Trophoblast cell (in vitro differentiated cells and primary cell): ENCODE data around the gene ADH4.

Source experiments
- DNase-seq, 2 donors: peaks; one replicate each; pipeline ENCODE4 v3.0.0-alpha.2; 2016
- H2AFZ ChIP-seq: 2 replicates; pipeline ENCODE4 v1.6.1; 2013; ENCODE audit warnings: low read length, moderate library complexity, mild to moderate bottlenecking; ENCODE audit not compliant: insufficient read depth, poor library complexity
- H2AK5ac ChIP-seq: 2 replicates; pipeline ENCODE4 v1.6.1; 2013; ENCODE audit warnings: mild to moderate bottlenecking, low read length
- H2BK120ac ChIP-seq: 2 replicates; pipeline ENCODE4 v1.6.1; 2013; ENCODE audit warnings: low read length, mild to moderate bottlenecking, moderate library complexity; ENCODE audit not compliant: insufficient read depth, poor library complexity
- H2BK12ac ChIP-seq: 2 replicates; pipeline ENCODE4 v1.6.1; 2013; ENCODE audit warnings: mild to moderate bottlenecking, low read length, moderate library complexity
- H2BK5ac ChIP-seq: 2 replicates; pipeline ENCODE4 v1.6.1; 2013; ENCODE audit warnings: low read length, low read depth, moderate library complexity, mild to moderate bottlenecking; ENCODE audit not compliant: poor library complexity
- H3K14ac ChIP-seq: 2 replicates; pipeline ENCODE4 v1.6.1; 2013; ENCODE audit warnings: mild to moderate bottlenecking, low read length
- H3K18ac ChIP-seq: 2 replicates; pipeline ENCODE4 v1.6.1; 2013; ENCODE audit warnings: mild to moderate bottlenecking, low read length
- H3K23ac ChIP-seq: 2 replicates; pipeline ENCODE4 v1.6.1; 2013; ENCODE audit warnings: low read length
- H3K27ac ChIP-seq: 2 replicates; pipeline ENCODE4 v1.5.1; 2013; ENCODE audit warnings: low read depth, mild to moderate bottlenecking, inconsistent platforms, low read length, moderate library complexity
- H3K27me3 ChIP-seq: 2 replicates; pipeline ENCODE4 v1.6.1; 2013; ENCODE audit warnings: inconsistent platforms, mild to moderate bottlenecking, low read length, moderate library complexity; ENCODE audit not compliant: insufficient read depth
- H3K36me3 ChIP-seq, 2 experiments: 1 replicate in 1 of 2; 2 replicates in 1 of 2; pipeline ENCODE4 v1.6.1; 2013; ENCODE audit warnings: low read length in 2 of 2, mild to moderate bottlenecking in 2 of 2, moderate library complexity in 1 of 2; ENCODE audit not compliant: insufficient read depth in 2 of 2, control insufficient read depth in 1 of 2
- H3K4ac ChIP-seq: 2 replicates; pipeline ENCODE4 v1.6.1; 2013; ENCODE audit warnings: low read depth, mild to moderate bottlenecking, low read length, moderate library complexity
- H3K4me1 ChIP-seq, 2 experiments: 1 replicate in 1 of 2; 2 replicates in 1 of 2; pipeline ENCODE4 v1.6.1; 2013; ENCODE audit warnings: low read length in 2 of 2, mild to moderate bottlenecking in 2 of 2, moderate library complexity in 1 of 2; ENCODE audit not compliant: insufficient read depth in 2 of 2, control insufficient read depth in 1 of 2
- H3K4me2 ChIP-seq: 2 replicates; pipeline ENCODE4 v1.6.1; 2013; ENCODE audit warnings: inconsistent platforms, mild to moderate bottlenecking, low read length, moderate library complexity
- H3K4me3 ChIP-seq: 2 replicates; pipeline ENCODE4 v1.5.1; 2013; ENCODE audit warnings: mild to moderate bottlenecking, low read depth, low read length, inconsistent platforms
- H3K79me1 ChIP-seq: one replicate; pipeline ENCODE4 v1.6.1; 2013; ENCODE audit warnings: low read length
- H3K79me2 ChIP-seq: 2 replicates; pipeline ENCODE4 v1.6.1; 2013; ENCODE audit warnings: low read length, mild to moderate bottlenecking; ENCODE audit not compliant: control insufficient read depth, insufficient read depth, poor library complexity
- H3K9ac ChIP-seq: 2 replicates; pipeline ENCODE4 v1.6.1; 2013; ENCODE audit warnings: mild to moderate bottlenecking, low read length
- H3K9me3 ChIP-seq: 2 replicates; pipeline ENCODE4 v1.6.1; 2013; ENCODE audit warnings: low read depth, mild to moderate bottlenecking, control low read depth, inconsistent platforms, low read length; ENCODE audit not compliant: insufficient read depth
- H4K12ac ChIP-seq: 2 replicates; pipeline ENCODE4 v1.6.1; 2013; ENCODE audit warnings: low read depth, mild to moderate bottlenecking, low read length, moderate library complexity
- H4K8ac ChIP-seq: 2 replicates; pipeline ENCODE4 v1.6.1; 2013; ENCODE audit warnings: low read depth, mild to moderate bottlenecking, low read length, moderate library complexity
- H4K91ac ChIP-seq: one replicate; pipeline ENCODE4 v1.6.1; 2013; ENCODE audit warnings: low read depth, mild to moderate bottlenecking, low read length, moderate library complexity
- WGBS: extraction: QIAGEN DNeasy Blood & Tissue Kit; methylation state at CpG from one replicate; pipeline ENCODE4 v1.1.7; 2013; ENCODE audit warnings: missing lambda C conversion rate; ENCODE audit not compliant: insufficient read length, insufficient coverage; ENCODE audit errors: extremely low coverage; 5-methylcytosine and 5-hydroxymethylcytosine counted together

The ADH4 gene

GRCh38 chr4:99185581-99185980 lies 41.5 kb upstream of the ADH4 start:
- no peak overlapping the region for H4K91ac ChIP-seq
- H3K79me2 ChIP-seq, result no peaks in the 10 kb centered on the region
- H3K9me3 ChIP-seq, result peaks cover 1% of the 10 kb centered on the region
- WGBS, result no CpG with 5 or more reads among the region's 2 CpGs
- H3K4ac ChIP-seq, result no peak overlapping the region
- H3K23ac ChIP-seq, result no peak overlapping the region
- H3K4me3 ChIP-seq, result peak overlapping the region; percentile 26
- no peak overlapping the region for H3K4me2 ChIP-seq
- no peak for DNase-seq
- H3K14ac ChIP-seq, result no peak overlapping the region
- H4K12ac ChIP-seq, result no peak overlapping the region
- no peaks in the 10 kb centered on the region for H3K79me1 ChIP-seq
- no peak overlapping the region for H3K18ac ChIP-seq
- H3K27me3 ChIP-seq, result no peaks in the 10 kb centered on the region
- no peak overlapping the region for H2AK5ac ChIP-seq
- no peak overlapping the region for H2BK5ac ChIP-seq
- peaks cover 0 to 7% of the 10 kb centered on the region in 2 experiments for H3K4me1 ChIP-seq
- peaks cover 0 to 3% of the 10 kb centered on the region in 2 experiments for H3K36me3 ChIP-seq
- no peak overlapping the region for H4K8ac ChIP-seq
- H3K9ac ChIP-seq, result no peak overlapping the region
- H3K27ac ChIP-seq, result no peak overlapping the region
- H2BK120ac ChIP-seq, result no peak overlapping the region
- H2BK12ac ChIP-seq, result no peak overlapping the region
- no peak overlapping the region for H2AFZ ChIP-seq

GRCh38 chr4:99180382-99181070 lies 36.4 kb upstream of the ADH4 start:
- H3K9me3 ChIP-seq, result peaks cover 1% of the 10 kb centered on the region
- WGBS, result no CpG with 5 or more reads among the region's 2 CpGs

DNA sequence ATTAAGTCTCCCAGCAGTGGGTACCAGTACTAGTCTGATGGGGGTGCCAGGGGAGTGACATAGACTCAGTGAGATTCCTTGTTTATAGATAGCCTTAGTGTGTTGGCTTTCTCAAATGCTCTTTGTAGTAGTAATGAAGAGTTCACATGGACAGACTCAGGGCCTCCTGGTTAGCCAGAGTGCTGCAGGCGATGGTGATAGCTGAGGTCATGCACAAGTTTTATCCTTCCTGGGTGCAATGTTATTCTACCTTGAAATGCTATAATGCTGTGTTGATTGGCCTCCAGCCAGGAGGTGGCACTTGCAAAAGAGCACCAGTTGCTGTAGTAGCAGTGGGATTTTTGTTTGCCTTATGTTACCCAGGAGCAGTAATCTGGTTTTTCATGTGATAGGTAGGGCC lies 35.5 kb upstream of the ADH4 start:
- no peaks in the 10 kb centered on the region for H3K9me3 ChIP-seq
- H4K8ac ChIP-seq, result no peak overlapping the region
- no peak overlapping the region for H3K27ac ChIP-seq
- H3K4me3 ChIP-seq, result no peak overlapping the region
- peaks cover 0 to 2% of the 10 kb centered on the region in 2 experiments for H3K36me3 ChIP-seq
- H3K79me2 ChIP-seq, result no peaks in the 10 kb centered on the region
- no peak overlapping the region for H2AFZ ChIP-seq
- H3K79me1 ChIP-seq, result no peaks in the 10 kb centered on the region
- no peak overlapping the region for H2BK12ac ChIP-seq
- no peak overlapping the region for H3K4me2 ChIP-seq
- H3K14ac ChIP-seq, result no peak overlapping the region
- H3K9ac ChIP-seq, result no peak overlapping the region
- H2BK120ac ChIP-seq, result no peak overlapping the region
- H2AK5ac ChIP-seq, result no peak overlapping the region
- no peak overlapping the region for H3K4ac ChIP-seq
- H2BK5ac ChIP-seq, result no peak overlapping the region
- peak; percentile 94 to 96 for DNase-seq
- no peaks in the 10 kb centered on the region for H3K4me1 ChIP-seq
- no peak overlapping the region for H3K23ac ChIP-seq
- H4K91ac ChIP-seq, result no peak overlapping the region
- no peaks in the 10 kb centered on the region for H3K27me3 ChIP-seq
- no CpG with 5 or more reads among the region's 1 CpG for WGBS
- no peak overlapping the region for H3K18ac ChIP-seq
- no peak overlapping the region for H4K12ac ChIP-seq

More at GRCh38 chr4:99180382-99181070, 36.4 kb upstream of the ADH4 start:
- no peak overlapping the region for H2BK12ac ChIP-seq
- no peak overlapping the region for H3K23ac ChIP-seq
- no peak overlapping the region for H4K12ac ChIP-seq
- no peak overlapping the region for H4K91ac ChIP-seq
- H2BK120ac ChIP-seq, result no peak overlapping the region
- H3K18ac ChIP-seq, result no peak overlapping the region
- no peak overlapping the region for H3K4me3 ChIP-seq
- H2AK5ac ChIP-seq, result no peak overlapping the region
- H3K79me1 ChIP-seq, result no peaks in the 10 kb centered on the region
- no peaks in the 10 kb centered on the region for H3K4me1 ChIP-seq
- DNase-seq, result peak; percentile 5 to 25
- no peaks in the 10 kb centered on the region for H3K27me3 ChIP-seq
- no peak overlapping the region for H2BK5ac ChIP-seq
- no peak overlapping the region for H3K27ac ChIP-seq
- H3K14ac ChIP-seq, result no peak overlapping the region
- H3K4me2 ChIP-seq, result no peak overlapping the region
- no peak overlapping the region for H4K8ac ChIP-seq
- no peaks in the 10 kb centered on the region for H3K79me2 ChIP-seq
- H3K4ac ChIP-seq, result no peak overlapping the region
- no peak overlapping the region for H3K9ac ChIP-seq
- no peak overlapping the region for H2AFZ ChIP-seq
- H3K36me3 ChIP-seq, result peaks cover 0 to 2% of the 10 kb centered on the region in 2 experiments

DNA sequence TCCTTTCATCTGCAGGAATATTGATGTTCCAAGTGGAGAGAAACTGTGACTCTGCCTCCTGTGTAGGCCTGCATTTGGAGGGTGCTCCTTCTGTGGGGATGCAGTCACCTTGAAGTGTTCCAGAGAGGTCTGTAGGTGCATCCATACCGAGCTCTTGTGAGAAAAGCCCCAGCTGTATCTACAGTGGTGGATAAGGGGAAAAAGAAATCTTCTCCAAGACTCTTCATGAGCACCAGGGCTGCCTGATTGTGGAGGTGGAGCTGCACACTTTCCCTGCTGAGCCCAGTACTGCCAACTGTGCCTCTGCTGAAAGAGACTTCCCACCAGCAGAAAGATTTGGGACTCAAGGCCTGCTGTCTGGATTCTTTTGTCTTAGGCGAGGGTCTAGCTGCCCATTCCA lies 35.1 kb upstream of the ADH4 start:
- no peaks in the 10 kb centered on the region for H3K79me1 ChIP-seq
- no peak overlapping the region for H2AFZ ChIP-seq
- H3K9me3 ChIP-seq, result no peaks in the 10 kb centered on the region
- H3K4me2 ChIP-seq, result no peak overlapping the region
- DNase-seq, result no peak
- no peak overlapping the region for H2AK5ac ChIP-seq
- peaks cover 0 to 2% of the 10 kb centered on the region in 2 experiments for H3K36me3 ChIP-seq
- no CpG with 5 or more reads among the region's 2 CpGs for WGBS
- no peak overlapping the region for H3K18ac ChIP-seq
- H2BK120ac ChIP-seq, result no peak overlapping the region
- H3K23ac ChIP-seq, result no peak overlapping the region
- H3K4ac ChIP-seq, result no peak overlapping the region
- no peaks in the 10 kb centered on the region for H3K79me2 ChIP-seq
- H2BK12ac ChIP-seq, result no peak overlapping the region
- no peak overlapping the region for H4K8ac ChIP-seq
- no peaks in the 10 kb centered on the region for H3K4me1 ChIP-seq
- no peak overlapping the region for H3K27ac ChIP-seq
- H2BK5ac ChIP-seq, result no peak overlapping the region
- no peaks in the 10 kb centered on the region for H3K27me3 ChIP-seq
- no peak overlapping the region for H4K91ac ChIP-seq
- H3K9ac ChIP-seq, result no peak overlapping the region
- H3K14ac ChIP-seq, result no peak overlapping the region
- H4K12ac ChIP-seq, result no peak overlapping the region
- H3K4me3 ChIP-seq, result no peak overlapping the region
